HG02588 (cell line): Measurements from ENCODE around the gene KLHDC7B.

Experiments
- ATAC-seq: cut with Tn5 transposase; IDR thresholded peaks from one replicate; pipeline ENCODE4 v1.9.1; 2021; ENCODE audit warnings: mild to moderate bottlenecking, moderate library complexity; ENCODE audit not compliant: unreplicated experiment

Gene KLHDC7B

DNA sequence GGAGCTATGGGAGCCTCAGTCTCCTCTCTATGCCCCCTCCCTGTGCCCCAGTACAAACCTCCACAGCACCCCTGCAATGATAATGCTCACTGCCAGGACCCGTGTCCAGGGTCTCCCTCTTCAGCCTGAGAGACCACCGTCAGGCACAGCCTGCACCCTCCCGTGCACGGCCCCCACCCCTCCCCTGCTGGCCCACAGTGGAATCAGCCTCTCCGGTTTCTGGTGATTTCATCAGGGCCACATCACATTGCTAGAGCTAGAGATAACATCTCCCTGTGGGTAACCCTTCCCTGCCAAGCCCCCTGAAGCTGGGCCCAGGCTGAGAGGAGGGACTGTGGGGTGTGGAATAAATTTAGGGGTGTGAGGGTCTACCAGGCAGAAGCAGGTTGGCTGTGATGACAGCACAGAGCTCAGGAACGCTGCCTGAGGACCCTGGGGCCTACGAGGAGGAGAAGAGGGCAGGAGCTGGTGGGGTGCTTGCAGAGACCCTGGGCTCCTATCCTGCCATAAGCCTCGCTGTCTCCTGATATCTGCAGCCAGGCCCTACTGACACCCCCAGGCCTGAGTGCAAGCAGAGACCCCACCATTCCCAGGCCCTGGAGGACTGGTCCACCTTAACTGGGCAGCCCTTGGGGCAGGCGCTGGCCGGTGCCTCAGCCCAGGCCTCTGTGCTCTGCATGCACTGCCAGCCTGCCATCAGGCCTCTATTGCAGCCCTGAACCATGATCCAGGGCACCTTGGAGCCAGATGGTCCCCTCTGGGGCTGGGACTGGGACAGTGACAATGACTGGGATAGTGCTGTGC lies at the start of gene KLHDC7B:
Gene KLHDC7B (plus strand): TSS at position 378 of the 804 bp plus-strand sequence. CDS start 345 bp downstream, at position 723.
- ATAC-seq, result no peak

DNA sequence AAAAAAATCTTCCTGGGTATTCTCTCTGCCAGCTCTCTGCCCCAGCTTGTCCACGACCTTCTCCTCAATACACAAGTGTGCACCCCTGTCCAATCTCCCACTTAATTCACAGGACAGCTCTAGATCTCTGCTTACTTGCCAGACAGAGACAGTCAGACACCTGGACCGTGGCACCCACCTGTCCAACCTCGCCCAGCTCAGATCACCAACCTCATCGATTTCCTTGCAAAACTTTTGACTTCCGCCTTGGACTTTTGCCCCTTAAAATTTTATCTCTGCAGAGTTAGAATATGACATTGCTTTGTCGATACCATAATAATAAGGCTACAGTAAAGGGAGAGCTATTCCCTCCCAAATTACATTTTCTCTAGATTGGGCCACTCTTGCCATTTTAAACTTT lies 48.6 kb upstream of the KLHDC7B start:
- no peak for ATAC-seq

DNA sequence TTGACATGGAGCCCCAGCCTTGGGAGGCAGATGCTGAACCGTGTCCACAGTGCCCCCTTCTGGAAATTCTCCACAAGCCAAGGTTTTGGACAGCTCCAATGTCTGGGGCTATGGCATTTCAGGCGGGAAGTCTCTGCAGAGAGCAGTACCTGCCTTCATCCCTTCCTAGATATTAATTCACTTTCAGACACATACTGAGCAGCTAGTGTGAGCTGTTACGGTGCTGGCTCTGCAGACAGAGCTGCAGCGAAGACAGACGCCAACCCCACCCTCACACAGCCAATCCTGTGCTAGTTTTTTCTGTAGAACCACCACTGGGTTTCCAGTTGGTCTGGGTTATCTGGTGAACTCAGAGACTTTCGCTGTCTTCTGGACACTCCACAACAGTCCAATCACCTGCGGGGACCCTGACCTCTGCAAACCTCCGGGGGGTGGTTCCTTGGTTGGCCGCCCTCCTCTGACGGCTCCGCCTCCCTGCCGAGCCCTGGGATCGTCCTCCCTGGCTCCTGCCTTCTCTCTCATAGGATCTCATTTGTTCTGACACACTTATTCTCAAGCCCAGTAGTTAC lies 47.3 kb upstream of the KLHDC7B start:
- ATAC-seq, result no peak

DNA sequence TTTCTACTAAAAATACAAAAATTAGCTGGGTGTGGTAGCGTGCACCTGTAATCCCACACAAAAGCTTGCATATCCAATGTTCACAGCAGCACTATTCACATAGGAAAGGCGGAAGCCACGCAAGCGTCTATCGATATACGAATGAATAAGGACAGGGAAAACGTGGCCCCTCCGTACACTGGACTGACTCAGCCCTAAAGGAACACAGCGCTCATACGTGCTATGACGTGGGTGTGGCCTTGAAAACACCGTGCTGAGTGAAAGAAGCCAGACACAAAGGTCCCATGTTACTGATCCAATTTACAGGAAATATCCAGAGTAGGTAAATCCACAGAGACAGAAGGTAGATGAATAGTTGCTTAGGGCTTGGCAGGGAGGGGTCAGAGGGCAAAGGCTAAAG lies 45.2 kb upstream of the KLHDC7B start:
- ATAC-seq, result no peak

DNA sequence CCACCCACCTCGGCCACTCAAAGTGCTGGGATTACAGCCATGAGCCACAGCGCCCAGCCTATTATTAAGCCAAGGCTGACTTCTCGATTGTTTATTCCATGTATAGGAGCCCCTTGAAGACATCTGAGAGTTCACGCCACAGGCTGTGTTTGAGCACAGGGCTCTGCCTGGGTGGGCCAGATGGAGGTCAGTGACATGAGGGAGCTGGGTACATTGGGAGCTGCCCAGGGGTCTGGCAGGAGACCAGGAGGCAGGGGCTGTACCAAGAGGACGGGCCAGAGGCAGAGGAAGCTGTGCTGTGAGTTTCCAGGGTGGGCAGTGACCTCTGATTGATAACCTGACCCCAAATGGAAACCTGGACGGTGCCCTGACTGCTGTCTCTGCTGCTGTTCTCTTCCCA lies 43.6 kb upstream of the KLHDC7B start:
- no peak for ATAC-seq

DNA sequence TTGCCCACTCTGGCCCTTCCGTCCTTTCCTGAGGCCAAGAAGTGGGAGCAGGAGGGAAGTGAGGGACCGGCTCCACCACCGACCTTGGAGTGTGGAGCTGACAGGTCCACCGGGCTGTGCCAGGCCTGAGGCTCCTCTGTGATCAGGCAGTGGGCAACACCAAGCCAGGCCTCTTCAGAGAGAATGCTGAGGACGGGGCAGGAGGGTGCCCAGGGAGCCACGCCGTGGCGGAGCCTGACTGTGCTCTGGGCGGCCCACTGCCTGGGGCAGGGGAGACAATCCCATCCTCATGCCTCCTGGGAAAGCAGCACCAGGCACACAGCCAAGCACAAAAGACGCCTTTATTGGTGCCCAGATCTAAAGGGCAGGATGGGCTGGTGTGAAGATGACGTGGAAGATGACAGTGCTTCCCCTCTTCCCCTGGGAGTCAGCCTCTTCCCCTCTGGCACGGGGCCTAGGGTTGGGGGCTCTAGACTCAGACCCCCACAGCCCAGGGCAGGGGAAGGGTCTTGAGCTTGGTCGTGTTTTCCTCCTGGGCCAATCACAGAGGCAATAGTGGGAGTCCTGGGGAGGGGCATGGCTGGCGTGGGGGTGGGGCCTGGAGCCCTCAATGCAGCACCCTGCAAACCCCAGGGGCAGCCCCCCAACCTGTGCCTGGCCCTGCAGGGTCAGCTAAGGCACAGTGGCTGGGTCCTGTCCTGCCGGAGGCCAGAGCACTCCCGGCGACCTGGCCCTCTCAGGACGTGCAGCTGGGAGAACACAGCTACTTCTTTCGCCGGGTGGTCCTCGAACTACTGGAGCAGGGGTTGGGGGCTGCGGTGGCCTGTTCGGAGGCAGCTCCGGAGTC lies 42.8 kb upstream of the KLHDC7B start:
- ATAC-seq, result no peak

DNA sequence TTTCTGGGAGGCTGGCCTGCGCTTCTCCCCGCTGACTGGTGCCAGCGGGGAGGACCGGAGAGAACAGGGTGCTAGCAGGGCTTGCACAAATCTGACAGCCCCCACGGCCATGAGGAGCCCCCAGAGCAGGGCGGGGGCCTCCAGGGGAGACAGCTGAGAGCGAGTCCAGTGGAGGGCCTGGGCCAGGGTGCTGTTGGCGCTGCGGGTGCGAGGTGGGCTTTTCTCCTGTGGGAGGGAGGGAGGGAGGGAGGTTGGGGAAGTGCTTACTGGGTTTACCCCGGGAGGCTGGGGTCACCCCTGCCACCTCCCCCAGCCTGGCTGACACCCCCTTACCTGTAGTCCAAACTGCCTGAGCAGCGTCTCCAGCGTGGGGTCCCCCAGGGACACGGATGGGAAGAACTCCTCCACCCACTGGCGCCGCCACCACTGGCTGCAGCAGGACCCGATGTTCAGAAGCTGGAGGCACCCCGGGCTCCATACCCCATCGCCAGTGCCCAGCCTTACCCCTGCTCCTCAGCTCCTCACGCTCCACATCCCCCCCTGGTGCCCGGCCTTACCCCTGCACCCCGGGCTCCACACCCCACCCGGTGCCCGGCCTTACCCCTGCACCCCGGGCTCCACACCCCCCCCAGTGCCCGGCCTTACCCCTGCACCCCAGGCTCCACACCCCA lies 42.1 kb upstream of the KLHDC7B start:
- ATAC-seq, result no peak

DNA sequence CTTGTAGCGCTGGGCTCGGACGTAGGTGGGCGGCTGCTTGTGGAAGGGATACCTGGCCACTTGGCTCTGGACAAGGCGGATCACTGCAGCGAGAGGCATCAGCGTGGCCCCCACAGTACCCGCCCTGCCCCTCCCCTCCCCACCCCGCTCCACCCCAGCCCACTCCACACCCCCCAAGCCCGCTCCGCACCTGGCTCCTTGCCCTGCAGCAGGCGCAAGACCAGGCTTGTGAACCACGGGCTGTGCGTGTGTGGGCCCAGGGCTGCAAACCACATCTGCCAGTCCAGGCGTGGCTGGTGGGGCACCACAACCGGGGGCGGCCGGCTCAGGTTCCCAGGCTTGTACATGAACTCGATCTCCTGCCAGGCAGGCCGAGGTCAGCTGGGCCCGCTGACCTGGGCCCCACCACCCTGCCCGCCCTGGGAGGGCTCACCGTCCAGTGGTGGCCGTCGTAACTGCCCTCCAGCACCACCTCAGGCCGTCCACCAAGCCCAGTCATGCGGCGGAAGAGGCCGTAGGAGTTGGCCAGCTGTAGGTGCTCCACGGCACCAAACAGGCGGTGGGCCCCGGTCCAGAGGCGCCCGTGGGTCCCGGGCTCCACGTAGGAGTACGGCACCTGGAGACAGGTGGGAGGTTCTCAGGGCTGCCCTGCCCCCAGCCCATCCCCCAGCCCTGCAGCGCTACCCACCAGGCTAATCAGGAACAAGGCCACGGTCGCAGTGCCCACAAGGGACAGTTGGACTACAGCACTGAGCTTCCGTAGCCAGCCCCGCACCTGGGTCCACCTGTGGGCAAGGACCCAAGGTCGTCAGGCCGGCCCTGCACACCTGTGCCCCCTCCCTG lies 41.1 kb upstream of the KLHDC7B start:
- no peak for ATAC-seq

DNA sequence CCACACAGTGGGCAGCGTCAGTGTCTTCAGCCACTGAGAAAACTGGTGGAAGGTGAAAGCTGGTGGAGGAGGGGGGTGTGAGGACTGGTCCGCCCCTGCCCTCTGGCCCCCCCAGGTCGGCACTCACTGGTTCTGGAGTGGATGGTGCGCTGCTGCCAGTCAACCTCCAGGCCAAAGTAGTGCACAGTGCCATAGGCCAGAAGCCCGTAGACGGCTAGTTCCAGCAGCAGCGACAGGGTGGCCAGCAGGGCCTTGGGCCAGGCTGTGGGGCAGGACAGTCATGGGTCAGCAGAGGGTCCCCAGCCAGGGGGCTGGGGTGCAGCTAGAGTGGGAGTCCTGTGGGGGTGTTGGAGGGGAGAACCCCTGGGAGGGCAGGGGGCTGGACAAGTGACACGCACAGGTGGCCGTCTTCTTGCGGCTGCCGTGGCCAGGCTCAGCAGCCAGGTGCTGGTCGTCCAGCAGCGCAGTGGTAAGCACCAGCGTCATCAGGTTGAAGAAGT lies 40.4 kb upstream of the KLHDC7B start:
- no peak for ATAC-seq

DNA sequence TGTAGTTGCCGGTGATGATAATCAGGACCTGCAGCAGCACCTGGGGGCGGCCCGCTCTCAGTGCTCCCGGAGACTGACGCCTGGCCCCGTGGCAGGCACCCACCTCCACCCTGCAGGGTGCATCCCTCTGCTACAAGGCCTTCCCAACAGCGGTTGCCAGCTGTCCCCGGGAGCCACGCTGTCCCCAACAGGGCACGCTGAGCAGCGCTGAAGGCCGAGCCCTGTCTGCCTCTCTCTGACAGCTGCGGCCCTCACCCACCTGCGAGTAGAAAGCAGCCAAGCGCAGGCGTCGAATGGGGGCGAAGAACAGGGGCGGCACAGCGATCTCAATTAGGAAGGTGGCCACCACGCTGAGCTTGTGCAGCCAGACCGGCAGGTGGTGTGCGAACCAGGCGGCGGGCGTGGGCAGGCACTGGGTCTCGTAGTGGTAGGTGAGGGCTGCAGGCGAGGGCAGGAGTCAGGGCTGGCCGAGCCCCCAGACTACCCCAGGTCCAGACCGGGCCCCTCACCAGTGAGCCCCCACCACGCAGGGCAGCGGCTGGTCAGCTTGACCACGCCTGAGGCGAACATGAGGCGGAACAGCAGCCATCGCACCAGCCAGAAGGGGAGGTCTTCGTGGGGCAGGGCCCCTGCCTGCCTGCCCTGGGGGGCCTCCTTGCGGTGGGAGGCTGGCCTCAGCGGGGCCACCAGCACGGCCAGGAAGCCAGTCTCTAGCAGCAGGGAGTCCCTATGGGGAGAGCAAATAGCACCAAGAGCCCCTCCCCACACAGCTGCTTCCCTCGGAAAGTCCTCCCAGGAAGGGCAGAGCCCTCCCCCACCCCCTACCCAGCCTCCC lies 39.7 kb upstream of the KLHDC7B start:
- ATAC-seq, result no peak

DNA sequence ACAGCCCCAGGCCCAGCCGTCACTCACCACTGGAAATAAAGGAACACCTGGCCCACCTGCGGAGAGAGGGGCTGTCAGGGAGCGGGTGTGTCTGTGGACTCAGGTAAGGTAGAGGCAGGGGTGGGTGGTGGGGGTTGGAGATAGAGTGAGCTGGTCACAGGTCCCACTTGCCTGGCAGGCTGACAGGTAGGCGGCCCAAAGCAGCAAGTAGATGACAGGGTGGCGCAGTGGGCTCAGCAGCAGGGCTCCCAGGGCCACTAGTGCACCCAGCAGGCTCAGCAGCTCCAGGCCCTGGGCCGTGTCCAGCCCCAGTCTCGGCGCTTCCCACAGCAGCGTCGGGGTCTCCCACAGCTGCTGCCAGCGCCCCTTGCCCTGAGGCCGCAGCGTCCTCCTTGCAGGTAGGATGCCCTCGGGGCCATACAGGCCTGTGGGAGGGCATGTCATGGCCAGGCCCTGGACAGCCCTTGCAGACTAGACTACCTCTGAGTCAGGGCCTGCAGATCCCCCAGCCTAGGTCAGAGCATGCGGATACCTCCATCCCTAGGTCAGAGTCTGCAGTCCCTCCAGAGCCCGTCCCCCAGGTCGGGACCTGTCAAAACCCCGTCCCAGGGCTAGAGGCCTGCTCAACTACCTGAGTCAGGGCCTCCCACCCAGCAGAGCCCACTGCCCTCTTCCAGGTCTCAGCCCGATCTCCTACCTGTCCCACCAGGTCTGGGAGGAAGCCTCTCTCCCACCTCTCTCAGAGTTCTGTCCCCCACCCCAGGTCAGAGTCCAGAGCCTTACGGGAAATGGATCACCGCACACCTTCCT lies 38.9 kb upstream of the KLHDC7B start:
- ATAC-seq, result peak; percentile 5

DNA sequence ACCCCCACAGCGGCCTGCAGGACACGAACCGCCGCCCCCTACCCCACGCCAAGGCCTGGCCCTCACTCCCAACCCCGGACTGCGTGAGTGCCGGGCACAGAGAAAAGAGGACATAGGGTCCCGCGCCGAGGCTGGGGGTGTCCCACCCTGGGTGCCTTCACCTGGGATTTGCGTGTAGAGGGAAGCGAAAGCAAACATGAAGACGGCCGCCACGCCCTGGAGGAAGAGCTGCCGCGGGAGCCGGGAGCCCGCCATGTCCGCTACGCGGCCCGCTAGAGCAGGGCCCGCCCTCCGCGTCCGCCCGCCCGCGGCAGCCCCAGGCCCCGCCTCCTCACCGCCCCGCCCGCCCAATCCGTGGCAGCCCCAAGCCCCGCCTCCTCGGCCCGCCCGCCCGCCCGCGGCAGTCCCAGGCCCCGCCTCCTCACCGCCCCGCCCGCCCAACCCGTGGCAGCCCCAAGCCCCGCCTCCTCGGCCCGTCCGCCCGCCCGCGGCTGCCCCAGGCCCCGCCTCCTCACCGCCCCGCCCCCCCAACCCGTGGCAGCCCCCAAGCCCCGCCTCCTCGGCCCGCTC lies 38.2 kb upstream of the KLHDC7B start, which contains the start of gene LMF2:
Gene LMF2 (minus strand): TSS at position 282 of the 570 bp plus-strand sequence. CDS start 27 bp downstream, at position 255.
- ATAC-seq, result peak; percentile 47

DNA sequence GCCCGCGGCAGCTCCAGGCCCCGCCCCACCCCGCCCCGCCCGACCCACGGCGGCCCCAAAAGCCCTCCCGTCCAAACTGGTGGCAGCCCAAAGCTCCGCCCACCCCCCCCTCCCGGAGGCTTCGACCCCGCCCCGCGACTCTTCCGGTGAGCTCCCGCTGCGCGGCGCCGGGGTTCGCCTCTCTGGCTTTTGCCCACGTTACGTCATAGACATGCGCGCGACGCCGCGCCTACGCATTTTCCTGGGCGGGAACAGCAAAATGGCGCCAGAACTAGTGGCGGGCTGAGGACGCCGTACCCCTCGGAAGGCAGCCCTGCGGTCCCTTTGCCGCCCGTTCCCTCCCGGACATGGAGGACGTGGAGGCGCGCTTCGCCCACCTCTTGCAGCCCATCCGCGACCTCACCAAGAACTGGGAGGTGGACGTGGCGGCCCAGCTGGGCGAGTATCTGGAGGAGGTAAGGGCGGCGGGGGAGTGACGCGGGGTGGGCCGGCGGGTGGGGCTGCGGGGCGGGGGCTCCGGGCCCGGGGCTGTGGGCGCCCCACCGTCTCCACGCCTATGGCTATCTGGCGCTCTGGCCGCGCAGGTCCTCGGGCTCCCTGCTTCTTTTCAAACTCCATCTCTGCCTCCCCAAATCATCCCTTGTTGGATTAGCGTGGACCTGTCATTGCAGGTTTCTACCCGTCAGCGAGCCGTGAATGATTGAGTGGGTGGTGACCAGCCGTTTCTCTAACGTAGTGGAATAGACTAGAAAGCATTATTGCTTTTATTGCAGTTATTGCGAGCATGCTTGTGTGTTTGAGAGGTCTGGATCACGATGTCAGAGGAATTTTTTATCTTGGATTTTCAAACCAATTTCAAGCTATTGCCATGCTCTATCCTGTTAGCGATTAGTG lies 37.5 kb upstream of the KLHDC7B start, which contains the start of gene NCAPH2:
Gene NCAPH2 (plus strand): TSS at position 234 of the 894 bp plus-strand sequence. CDS start 114 bp downstream, at position 348.
- peak; percentile 64 for ATAC-seq

DNA sequence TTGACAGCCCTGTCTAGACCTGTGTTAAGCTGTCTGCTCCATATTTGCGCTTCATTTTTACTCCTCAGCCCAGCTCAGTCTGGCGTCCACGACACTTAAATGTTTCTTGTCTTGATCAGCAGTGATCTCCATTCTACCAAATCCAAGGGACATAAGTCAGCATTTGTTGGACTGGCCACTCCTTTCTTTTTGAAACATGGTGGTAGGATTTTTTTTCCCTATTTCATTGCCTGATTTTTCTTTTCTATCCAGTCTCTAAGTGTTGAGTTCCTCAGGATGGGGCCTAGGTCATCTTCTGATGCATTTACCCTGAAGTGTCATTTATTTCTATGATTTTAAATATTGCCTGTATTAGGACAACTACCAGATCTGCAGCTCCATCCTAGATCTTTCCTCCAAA lies 36.8 kb upstream of the KLHDC7B start:
- no peak for ATAC-seq

DNA sequence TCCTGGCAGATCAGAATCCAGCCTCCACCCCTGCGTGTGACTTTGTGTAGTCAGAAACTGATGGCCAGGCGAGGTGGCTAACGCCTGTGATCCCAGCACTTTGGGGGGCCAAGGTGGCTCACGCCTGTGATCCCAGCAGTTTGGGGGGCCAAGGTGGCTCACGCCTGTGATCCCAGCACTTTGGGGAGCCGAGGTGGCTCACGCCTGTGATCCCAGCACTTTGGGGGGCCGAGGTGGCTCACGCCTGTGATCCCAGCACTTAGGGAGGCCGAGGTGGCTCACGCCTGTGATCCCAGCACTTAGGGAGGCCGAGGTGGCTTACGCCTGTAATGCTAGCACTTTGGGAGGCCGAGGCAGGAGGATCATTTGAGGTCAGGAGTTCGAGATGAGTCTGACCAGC lies 32.5 kb upstream of the KLHDC7B start:
- ATAC-seq, result no peak

DNA sequence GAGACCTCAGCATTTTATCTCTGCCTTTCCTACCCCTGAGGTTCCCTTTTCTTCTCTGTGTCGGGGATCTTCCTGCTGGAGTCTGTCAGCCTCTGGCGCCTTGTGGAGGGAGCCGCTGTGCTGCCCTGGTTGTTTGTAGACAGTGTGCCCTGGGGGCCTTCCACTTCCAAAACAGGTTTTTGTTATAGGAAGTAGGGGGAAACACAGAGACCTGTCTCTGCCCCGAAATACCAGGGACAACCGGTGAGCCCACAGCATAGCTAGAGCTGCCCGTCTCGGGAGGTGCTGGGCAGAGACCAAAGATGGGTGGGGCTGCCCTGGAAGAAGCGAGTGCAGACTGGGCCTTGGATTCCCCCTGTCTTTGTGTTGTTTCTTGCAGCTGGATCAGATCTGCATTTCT lies 29.6 kb upstream of the KLHDC7B start:
- no peak for ATAC-seq

DNA sequence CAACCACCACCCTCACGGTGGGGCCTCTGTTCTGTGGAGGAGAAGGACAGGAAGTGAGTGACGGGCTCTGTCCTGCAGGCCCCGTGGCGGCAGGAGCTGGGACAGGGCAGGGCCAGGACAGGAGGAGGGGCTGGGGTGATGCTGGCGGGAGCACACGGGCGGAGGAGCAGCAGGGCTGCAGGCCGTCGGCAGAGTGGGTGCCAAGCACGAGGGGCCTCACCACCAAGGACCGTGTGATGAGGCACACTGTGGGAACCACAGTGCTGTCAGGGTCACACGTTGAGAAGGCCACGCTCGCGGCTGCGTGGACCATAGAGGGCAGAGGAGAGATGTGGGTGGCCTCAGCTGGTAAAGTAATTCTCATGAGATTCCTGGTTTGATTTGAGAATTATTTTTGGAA lies 28.8 kb upstream of the KLHDC7B start:
- ATAC-seq, result no peak
